ENCODE results near the gene WWOX. TPM values are rescaled to one million over a fixed set of nuclear protein-coding genes. Genes with fewer than 3 reads are reported as not detected.
A peak's percentile ranks its signal among the peaks of the same experiment; 100 is the strongest.

The WWOX gene
- total and polyA plus RNA-seq, 3 donors from 2014 or later, result 20.6 to 76.7 (median 64.1) TPM

- no peak for DNase-seq
- intact Hi-C loops (cut with DNase I; ENCODE audit: low total_unique reads), result no loop called here
- H3K36me3 ChIP-seq (ENCODE audit: low read depth, missing control alignments), result no peaks in the 10 kb centered on the region
- H3K27ac ChIP-seq, result no peak overlapping the region
- TF ChIP-seq POLR2A (IDR thresholded peaks at IDR 0.05) (no peak), CTCF (IDR thresholded peaks at IDR 0.05) (no peak)
- no peaks in the 10 kb centered on the region for H3K9me3 ChIP-seq
- WGBS, 2 donors, result 84 to 87% methylated on average over 8 of the region's 8 CpGs
- H3K27me3 ChIP-seq, result no peaks in the 10 kb centered on the region
- peaks cover 5% of the 10 kb centered on the region for H3K4me1 ChIP-seq
- no peak overlapping the region for H3K4me3 ChIP-seq
These were observed 507.1 kb downstream of the WWOX start for GRCh38 chr16:78606545-78606944.

GRCh38 chr16:78607022-78607421, 507.6 kb downstream of the WWOX start:
- no peak overlapping the region for H3K27ac ChIP-seq
- intact Hi-C loops (cut with DNase I; ENCODE audit: low total_unique reads), result no loop called here

GRCh38 chr16:78607465-78607864, 508.0 kb downstream of the WWOX start:
- intact Hi-C loops (cut with DNase I; ENCODE audit: low total_unique reads), result no loop called here
- Histone ChIP-seq H3K27me3 (no peaks in the 10 kb centered on the region), H3K9me3 (no peaks in the 10 kb centered on the region), H3K27ac (no peak overlapping the region), H3K4me3 (no peak overlapping the region), H3K4me1 (peaks cover 5% of the 10 kb centered on the region), H3K36me3 (ENCODE audit: low read depth, missing control alignments) (no peaks in the 10 kb centered on the region)
- 38 to 50% methylated on average over 6 of the region's 6 CpGs for WGBS, 2 donors
- TF ChIP-seq POLR2A (IDR thresholded peaks at IDR 0.05) (no peak), CTCF (IDR thresholded peaks at IDR 0.05) (no peak)
- DNase-seq, result peak; percentile 17

More at GRCh38 chr16:78607022-78607421, 507.6 kb downstream of the WWOX start:
- H3K27me3 ChIP-seq, result no peaks in the 10 kb centered on the region
- no peaks in the 10 kb centered on the region for H3K9me3 ChIP-seq
- DNase-seq, result no peak
- H3K4me1 ChIP-seq, result peaks cover 5% of the 10 kb centered on the region
- no peaks in the 10 kb centered on the region for H3K36me3 ChIP-seq (ENCODE audit: low read depth, missing control alignments)
- 84 to 87% methylated on average over 5 of the region's 5 CpGs for WGBS, 2 donors
- no peak overlapping the region for H3K4me3 ChIP-seq
- TF ChIP-seq POLR2A (IDR thresholded peaks at IDR 0.05) (no peak), CTCF (IDR thresholded peaks at IDR 0.05) (no peak)

GRCh38 chr16:78608305-78608776, 508.9 kb downstream of the WWOX start:
- H3K4me1 ChIP-seq, result peaks cover 5% of the 10 kb centered on the region
- peak; percentile 28 for DNase-seq
- H3K4me3 ChIP-seq, result no peak overlapping the region
- 45 to 55% methylated on average over 4 to 9 of the region's 9 CpGs for WGBS, 2 donors
- H3K27me3 ChIP-seq, result no peaks in the 10 kb centered on the region
- no peak for TF ChIP-seq CTCF (IDR thresholded peaks at IDR 0.05)
- H3K27ac ChIP-seq, result peak overlapping the region; percentile 6 to 65
- intact Hi-C loops (cut with DNase I; ENCODE audit: low total_unique reads), result no loop called here
- H3K9me3 ChIP-seq, result no peaks in the 10 kb centered on the region
- no peaks in the 10 kb centered on the region for H3K36me3 ChIP-seq (ENCODE audit: low read depth, missing control alignments)
